Cardiac muscle cell (in vitro differentiated cells and primary cell): Measurements from ENCODE around the gene ARAF. TPM values are rescaled to one million over a fixed set of nuclear protein-coding genes. Genes with fewer than 3 reads are reported as not detected.

ENCODE experiments used
- DNase-seq, 2 donors: peaks; one replicate each; pipeline versions ENCODE4 v3.0.0 to v3.0.0-alpha.2; 2010 to 2017; ENCODE audit warnings: low read depth in 1 of 2, low spot score in 1 of 2
- H3K27ac ChIP-seq: fragments of 200-600 bp; sonication (generic); 2 replicates; pipeline ENCODE4 v1.5.1; 2016
- H3K27me3 ChIP-seq: fragments of 200-600 bp; sonication (generic); 2 replicates; pipeline ENCODE4 v1.6.0; 2016; ENCODE audit warnings: control low read depth
- H3K36me3 ChIP-seq: fragments of 200-600 bp; sonication (generic); 2 replicates; pipeline ENCODE4 v1.5.1; 2016; ENCODE audit warnings: control low read depth
- H3K4me1 ChIP-seq: fragments of 200-600 bp; sonication (generic); 2 replicates; pipeline ENCODE4 v1.8.1; 2017; ENCODE audit warnings: low read depth, mild to moderate bottlenecking, mixed run types
- H3K4me3 ChIP-seq: fragments of 200-600 bp; sonication (generic); 2 replicates; pipeline ENCODE4 v1.5.1; 2016; ENCODE audit warnings: mild to moderate bottlenecking
- H3K9me3 ChIP-seq: fragments of 200-600 bp; sonication (generic); 2 replicates; pipeline ENCODE4 v1.5.1; 2017; ENCODE audit warnings: low read depth, mild to moderate bottlenecking, control low read depth
- CTCF ChIP-seq: IDR thresholded peaks from 2 replicates; pipeline ENCODE4 v1.5.1; 2012; ENCODE audit warnings: low read depth, mild to moderate bottlenecking, low read length
- polyA plus RNA-seq: library from polyadenylated mRNA; unstranded; fragments of >200 nt; fragmentation: Nextera tagmentation; extraction: Ambion mirVana; gene quantifications from 2 replicates; pipeline ENCODE4 v1.2.1, GENCODE V29; 2016
- total RNA-seq: library from RNA; depleted of rRNA; stranded (reverse); fragments of >200 nt; gene quantifications from 2 replicates; pipeline ENCODE4 v1.2.3, GENCODE V29; 2016

The ARAF gene
- total and polyA plus RNA-seq, 2 experiments from 2014 or later, result 44.1 to 87.3 TPM

DNA sequence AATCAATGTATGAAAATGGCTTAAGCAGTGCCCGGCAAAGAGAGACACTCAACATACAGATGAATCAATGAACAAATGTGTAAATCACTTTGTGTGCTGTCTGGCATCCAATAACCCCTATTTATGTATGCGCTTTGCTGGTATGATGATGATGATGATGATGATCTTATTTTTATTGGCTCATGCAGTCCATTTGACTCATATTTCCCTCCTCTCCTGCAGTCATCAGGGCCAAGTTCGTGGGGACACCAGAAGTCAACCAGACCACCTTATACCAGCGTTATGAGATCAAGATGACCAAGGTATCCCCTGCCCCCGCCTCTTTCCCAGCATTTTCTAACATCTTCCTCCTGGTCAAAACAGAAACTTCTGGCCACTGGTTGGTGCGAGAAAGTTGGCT, 23.7 kb downstream of the ARAF start:
- no peaks in the 10 kb centered on the region for H3K9me3 ChIP-seq
- H3K36me3 ChIP-seq, result no peaks in the 10 kb centered on the region
- no peak overlapping the region for H3K4me3 ChIP-seq
- no peak for DNase-seq
- H3K27ac ChIP-seq, result no peak overlapping the region
- H3K27me3 ChIP-seq, result no peaks in the 10 kb centered on the region
- H3K4me1 ChIP-seq, result no peaks in the 10 kb centered on the region
- TF ChIP-seq CTCF, result no peak

DNA sequence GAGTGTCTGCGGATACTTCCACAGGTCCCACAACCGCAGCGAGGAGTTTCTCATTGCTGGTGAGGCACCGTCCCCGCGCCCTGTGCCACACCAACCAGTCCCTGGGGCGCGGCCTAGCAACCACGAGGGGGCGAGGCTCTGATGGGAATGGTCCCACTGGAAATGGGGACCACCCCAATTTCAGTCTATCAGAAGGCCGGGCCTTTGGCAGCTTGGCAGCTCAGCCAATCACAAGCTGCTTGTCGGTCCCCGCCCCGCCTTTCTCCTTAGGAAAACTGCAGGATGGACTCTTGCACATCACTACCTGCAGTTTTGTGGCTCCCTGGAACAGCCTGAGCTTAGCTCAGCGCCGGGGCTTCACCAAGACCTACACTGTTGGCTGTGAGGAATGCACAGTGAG, 24.3 kb downstream of the ARAF start:
- DNase-seq, result peak in 1 of 2 donors; percentile 54
- Histone ChIP-seq H3K36me3 (no peaks in the 10 kb centered on the region), H3K27ac (no peak overlapping the region), H3K27me3 (no peaks in the 10 kb centered on the region), H3K4me1 (no peaks in the 10 kb centered on the region), H3K4me3 (no peak overlapping the region), H3K9me3 (no peaks in the 10 kb centered on the region)
- TF ChIP-seq CTCF, result no peak

DNA sequence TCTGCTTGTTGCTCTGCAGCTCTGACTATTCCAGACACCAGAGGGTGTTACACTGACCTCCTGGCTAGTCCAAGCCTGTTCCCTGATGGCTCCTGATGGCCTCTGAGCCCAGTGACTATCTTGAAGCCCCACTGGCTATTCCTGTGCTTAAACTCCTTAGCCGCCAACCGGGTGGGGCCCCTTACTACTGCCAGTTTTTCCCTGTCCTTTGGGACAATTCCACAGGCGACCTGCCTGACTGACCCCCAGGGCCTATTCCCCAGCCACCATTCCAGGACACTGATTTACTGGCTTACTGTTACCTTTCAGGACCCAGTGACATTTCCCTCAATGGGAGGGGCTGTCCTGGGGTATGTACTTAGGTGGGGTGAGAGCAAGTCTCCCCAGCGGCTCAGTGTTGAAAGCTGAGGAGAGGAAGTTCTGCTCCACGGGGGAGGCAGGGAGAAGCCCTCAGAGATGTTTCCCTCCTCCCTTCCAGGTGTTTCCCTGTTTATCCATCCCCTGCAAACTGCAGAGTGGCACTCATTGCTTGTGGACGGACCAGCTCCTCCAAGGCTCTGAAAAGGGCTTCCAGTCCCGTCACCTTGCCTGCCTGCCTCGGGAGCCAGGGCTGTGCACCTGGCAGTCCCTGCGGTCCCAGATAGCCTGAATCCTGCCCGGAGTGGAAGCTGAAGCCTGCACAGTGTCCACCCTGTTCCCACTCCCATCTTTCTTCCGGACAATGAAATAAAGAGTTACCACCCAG, 25.2 kb downstream of the ARAF start:
- DNase-seq, result no peak
- H3K27ac ChIP-seq, result no peak overlapping the region
- TF ChIP-seq CTCF, result peak; percentile 7

GRCh38 chrX:47587091-47587891, 26.3 kb downstream of the ARAF start:
- H3K27ac ChIP-seq, result no peak overlapping the region
- no peak overlapping the region for H3K4me3 ChIP-seq
- no peak for TF ChIP-seq CTCF
- H3K36me3 ChIP-seq, result no peaks in the 10 kb centered on the region
- no peaks in the 10 kb centered on the region for H3K9me3 ChIP-seq
- H3K27me3 ChIP-seq, result no peaks in the 10 kb centered on the region
- no peaks in the 10 kb centered on the region for H3K4me1 ChIP-seq
- no peak for DNase-seq

More for the DNA sequence above, 25.2 kb downstream of the ARAF start:
- H3K9me3 ChIP-seq, result no peaks in the 10 kb centered on the region
- no peak overlapping the region for H3K4me3 ChIP-seq
- H3K27me3 ChIP-seq, result no peaks in the 10 kb centered on the region
- H3K4me1 ChIP-seq, result no peaks in the 10 kb centered on the region
- H3K36me3 ChIP-seq, result no peaks in the 10 kb centered on the region

DNA sequence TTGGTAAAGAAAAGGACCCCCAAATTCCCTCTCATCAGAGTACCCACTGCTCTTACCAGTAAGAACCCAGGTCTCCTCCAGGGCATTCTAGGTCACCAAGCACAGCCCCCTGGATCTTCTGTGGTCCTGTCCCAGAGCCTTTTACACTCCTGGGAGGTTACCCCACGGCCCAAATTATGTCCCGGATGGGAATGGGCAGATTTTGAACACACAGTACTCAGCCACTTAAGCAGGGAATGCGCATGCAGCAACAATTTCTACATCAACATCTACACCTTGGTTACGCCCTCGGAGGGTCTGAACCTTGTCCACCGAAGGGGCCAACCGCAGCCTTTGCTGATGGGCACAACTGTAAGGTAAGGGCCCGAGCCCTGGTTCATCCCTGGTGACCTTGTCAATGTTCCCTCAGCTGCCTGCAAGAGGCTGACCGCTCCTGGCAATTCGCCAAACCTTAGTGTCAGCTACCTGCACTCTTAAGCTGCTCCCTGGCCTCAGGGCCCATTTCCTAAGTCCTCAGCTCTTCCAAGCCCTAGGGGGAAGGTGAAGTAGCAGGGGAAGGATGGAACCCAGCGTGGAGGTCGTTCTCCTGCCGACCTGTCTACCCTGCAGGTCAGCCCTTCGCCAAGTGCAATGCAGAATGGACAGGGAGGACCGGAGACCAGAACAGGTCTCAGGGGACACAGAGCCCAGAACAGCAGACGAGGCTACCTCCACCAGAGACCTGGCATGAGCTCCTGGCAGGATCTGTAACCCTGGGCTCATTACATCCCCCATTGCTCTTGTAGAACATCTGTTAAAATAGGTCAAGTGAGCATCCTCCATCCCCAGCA, 27.1 kb downstream of the ARAF start:
- Histone ChIP-seq H3K4me3 (no peak overlapping the region), H3K27ac (no peak overlapping the region), H3K9me3 (no peaks in the 10 kb centered on the region), H3K36me3 (no peaks in the 10 kb centered on the region), H3K4me1 (no peaks in the 10 kb centered on the region), H3K27me3 (no peaks in the 10 kb centered on the region)
- no peak for DNase-seq
- no peak for TF ChIP-seq CTCF
